GM11168 (cell line): Measurements from ENCODE around the gene DCT.

Experiments used
- in situ Hi-C: fragments of 300-500 bp; cut with MboI; formaldehyde crosslinking; loops from one replicate; pipeline ENCODE4 v1.12.0; 2022; ENCODE audit warnings: low sequenced_read_pairs; ENCODE audit not compliant: unreplicated experiment

Gene DCT

GRCh38 chr13:94408314-94409036 is 71.0 kb downstream of the DCT start:
- in situ Hi-C loops: no loop called here

- in situ Hi-C loops: no loop called here
These were observed 78.6 kb downstream of the DCT start for GRCh38 chr13:94400874-94401273.

DNA sequence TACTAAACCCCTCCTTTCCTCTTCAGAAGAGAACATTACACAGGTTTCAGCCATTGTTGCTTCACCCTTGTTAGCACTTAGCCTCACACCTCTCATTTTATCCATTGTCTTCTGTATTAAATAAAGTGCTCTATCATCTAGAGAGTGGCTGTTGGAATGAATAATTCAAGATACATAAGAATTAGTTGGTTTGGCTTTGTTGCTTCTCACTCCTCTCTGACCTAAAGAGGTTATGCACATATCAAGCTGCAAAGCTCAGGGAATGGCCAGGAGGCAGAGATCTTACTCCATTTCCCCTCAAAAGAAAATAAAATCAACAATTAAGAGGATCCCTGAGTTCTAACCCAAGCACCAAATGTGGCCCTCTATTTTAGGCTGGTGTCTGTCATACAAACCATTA is 79.7 kb downstream of the DCT start:
- in situ Hi-C loops: no loop called here

- in situ Hi-C loops: no loop called here
These were observed 83.6 kb downstream of the DCT start for GRCh38 chr13:94395860-94396259.

DNA sequence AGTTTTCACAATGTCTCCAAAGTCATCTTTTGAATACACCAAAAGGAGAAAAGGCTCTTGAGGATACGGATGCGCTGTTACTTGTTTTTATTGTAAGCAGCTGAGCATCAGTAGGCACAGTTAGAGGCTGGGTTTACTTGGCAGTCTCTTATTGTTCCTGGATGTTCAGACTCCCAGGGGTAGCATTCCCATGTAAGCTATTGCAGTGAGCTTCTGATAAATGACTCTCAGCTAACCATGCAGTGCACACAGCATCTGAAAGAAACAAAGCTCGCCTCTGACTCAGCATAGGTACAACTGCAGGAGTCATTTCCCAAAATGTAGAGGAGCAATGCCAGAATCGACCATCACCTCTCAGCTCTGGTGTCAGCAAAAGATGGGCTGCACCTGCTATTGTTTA is 84.8 kb downstream of the DCT start:
- in situ Hi-C loops: no loop called here

DNA sequence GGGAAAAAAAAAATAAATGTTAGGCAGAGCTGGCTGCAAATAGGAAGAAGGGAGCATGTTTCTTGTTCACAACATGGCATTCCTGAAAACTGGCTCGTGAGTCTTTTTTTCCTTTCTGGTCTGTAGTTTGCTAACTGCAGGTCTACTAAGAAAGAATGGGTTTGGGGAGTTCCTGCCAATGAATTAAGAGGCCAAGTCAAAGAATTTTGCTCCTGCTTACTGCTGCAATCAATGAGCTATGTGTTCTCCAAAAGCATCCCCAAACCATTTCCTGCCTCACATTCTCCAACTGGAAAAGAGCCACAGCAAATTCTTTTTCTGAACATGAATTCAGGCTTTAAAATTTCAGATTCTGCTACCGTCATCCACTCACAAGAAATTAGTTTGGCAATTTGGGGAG is 88.6 kb downstream of the DCT start:
- in situ Hi-C loops: no loop called here

DNA sequence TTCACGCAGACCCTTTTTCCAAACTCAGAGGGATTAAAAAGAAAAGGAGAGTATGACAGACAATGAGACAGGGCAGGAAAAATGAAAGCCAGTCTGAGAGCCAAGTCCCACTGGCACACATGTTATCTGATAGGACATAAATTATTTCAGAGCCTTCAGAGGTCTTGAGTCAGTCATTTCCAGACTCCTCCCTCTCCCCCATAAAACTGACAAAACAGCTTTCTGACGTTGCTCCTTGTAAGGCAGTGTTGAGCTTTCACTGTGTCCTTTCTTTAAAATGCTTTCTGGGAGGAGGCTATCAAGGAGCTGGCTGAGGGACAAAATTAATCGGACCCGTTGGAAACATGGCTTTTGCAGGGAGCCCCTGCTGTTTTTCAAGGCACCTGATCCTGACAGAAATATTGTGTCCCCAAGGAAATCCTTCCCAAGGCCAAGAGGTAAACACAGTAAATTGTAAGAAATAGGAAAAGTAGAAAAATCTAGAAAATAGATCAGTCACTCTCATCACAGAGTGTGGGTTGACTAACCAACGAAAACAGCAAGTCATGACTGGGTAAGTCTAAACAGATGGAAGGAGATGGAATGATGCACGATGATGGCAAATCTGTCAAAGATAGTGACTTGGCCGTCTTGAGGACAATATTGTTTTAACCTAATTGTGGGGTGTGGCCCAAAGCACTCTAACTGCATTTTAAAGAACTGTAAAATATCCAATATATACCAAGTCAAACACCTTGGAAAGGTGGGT is 89.7 kb downstream of the DCT start:
- in situ Hi-C loops: no loop called here

DNA sequence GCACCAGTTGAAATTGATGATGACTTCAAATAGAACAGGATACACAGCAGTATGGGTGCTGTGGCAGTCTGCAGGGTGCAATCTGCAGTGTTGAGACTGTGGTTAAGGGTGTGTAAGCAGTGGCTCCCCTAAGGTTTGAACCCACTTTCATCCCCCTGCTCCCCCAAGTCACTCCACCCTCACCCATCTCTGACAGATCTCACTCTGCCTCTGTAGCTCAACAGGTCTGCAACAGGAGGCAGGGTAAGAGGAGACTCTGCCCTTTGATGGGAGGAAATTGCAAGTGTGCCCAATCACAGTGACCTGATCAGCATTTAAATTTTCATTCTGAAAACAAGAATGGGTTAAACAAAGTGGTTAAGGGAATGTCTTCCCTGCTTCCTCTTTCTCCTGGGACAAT is 92.4 kb downstream of the DCT start:
- in situ Hi-C loops: no loop called here
